ENCODE data around the gene ESRRG. TPM values are rescaled to one million over a fixed set of nuclear protein-coding genes. Genes with fewer than 3 reads are reported as not detected.

Gene ESRRG
- total and polyA plus RNA-seq, 4 donors: 0.19 to 4.5 (median 1.3) TPM

DNA sequence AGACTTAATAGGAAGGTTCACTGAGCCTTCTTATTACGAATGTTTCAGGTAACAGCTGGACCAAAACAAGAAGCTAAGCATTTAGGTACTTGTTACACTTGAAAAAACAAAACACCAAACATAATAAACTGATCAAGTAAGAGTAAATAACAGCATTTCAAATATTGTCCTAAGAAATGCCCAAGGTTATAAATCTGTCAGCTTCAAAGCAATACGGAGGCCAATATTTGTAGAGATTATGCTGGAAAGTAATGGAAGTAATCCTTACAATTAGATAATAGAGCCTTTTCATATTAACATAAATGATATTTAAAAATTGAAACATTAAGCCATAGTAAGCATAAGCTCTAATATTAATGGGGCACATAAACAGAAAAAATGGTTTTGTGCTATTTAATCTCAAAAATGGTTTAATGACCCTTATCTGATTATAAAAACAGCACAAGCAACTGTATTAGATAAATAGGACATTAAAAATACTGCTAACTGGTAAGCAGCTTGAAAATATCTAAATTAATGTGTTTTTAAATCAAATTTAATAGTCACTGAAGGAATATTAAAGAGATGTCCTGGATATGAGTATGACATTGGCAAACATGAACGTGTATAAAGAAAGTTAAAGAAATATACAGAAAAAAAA, 256.9 kb downstream of the ESRRG start:
- Histone ChIP-seq H3K36me3 (ENCODE audit: control insufficient read depth in 4 of 4, insufficient read depth in 4 of 4, low read length in 4 of 4) (no peaks in the 10 kb centered on the region), H3K4me3 (no peak overlapping the region), H3K27ac (ENCODE audit: low read depth in 1 of 2, low read length in 1 of 2) (no peak overlapping the region), H3K27me3 (ENCODE audit: control insufficient read depth in 3 of 3, insufficient read depth in 3 of 3, low read length in 2 of 3) (no peaks in the 10 kb centered on the region), H3K4me1 (ENCODE audit: control insufficient read depth in 5 of 5, insufficient read depth in 5 of 5, low read length in 5 of 5) (no peaks in the 10 kb centered on the region), H3K9me3 (ENCODE audit: control insufficient read depth in 4 of 4, insufficient read depth in 3 of 4, low read length in 3 of 4) (no peaks in the 10 kb centered on the region), H3K9ac (ENCODE audit: insufficient read depth in 1 of 2, low read length in 2 of 2) (no peak overlapping the region)
- no peak for DNase-seq
- 84% methylated on average over 3 of the region's 3 CpGs for WGBS, 2 donors
- TF ChIP-seq, protein P1, sequence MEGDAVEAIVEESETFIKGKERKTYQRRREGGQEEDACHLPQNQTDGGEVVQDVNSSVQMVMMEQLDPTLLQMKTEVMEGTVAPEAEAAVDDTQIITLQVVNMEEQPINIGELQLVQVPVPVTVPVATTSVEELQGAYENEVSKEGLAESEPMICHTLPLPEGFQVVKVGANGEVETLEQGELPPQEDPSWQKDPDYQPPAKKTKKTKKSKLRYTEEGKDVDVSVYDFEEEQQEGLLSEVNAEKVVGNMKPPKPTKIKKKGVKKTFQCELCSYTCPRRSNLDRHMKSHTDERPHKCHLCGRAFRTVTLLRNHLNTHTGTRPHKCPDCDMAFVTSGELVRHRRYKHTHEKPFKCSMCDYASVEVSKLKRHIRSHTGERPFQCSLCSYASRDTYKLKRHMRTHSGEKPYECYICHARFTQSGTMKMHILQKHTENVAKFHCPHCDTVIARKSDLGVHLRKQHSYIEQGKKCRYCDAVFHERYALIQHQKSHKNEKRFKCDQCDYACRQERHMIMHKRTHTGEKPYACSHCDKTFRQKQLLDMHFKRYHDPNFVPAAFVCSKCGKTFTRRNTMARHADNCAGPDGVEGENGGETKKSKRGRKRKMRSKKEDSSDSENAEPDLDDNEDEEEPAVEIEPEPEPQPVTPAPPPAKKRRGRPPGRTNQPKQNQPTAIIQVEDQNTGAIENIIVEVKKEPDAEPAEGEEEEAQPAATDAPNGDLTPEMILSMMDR (IDR thresholded peaks at IDR 0.05; ENCODE audit: control extremely low read depth, extremely low read depth): no peak
- ATAC-seq (ENCODE audit: insufficient read depth, low FRiP score): no peak

DNA sequence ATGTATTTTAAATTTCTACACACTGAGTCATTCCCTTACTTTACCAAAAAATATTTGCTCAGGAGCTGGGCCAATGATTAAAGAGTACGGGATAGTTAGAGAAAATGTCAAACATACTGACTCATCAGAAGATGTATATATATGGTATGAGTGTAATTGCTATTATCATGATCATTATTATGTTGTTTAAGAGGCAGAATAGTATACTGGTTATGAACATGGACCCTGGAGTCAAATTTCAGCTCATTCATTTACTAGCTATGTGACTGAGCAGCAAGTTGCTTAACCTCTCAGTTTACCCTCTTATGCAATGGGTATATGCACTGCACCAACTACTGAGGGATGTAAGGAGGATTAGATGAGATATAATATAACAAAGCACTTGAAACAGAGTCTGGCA, 258.7 kb downstream of the ESRRG start:
- WGBS, 2 donors: 57 to 88% methylated on average over 1 of the region's 1 CpG
- Histone ChIP-seq H3K27me3 (ENCODE audit: control insufficient read depth in 3 of 3, insufficient read depth in 3 of 3, low read length in 2 of 3) (no peaks in the 10 kb centered on the region), H3K9ac (ENCODE audit: insufficient read depth in 1 of 2, low read length in 2 of 2) (no peak overlapping the region), H3K9me3 (ENCODE audit: control insufficient read depth in 4 of 4, insufficient read depth in 3 of 4, low read length in 3 of 4) (no peaks in the 10 kb centered on the region), H3K4me3 (no peak overlapping the region), H3K36me3 (ENCODE audit: control insufficient read depth in 4 of 4, insufficient read depth in 4 of 4, low read length in 4 of 4) (no peaks in the 10 kb centered on the region), H3K4me1 (ENCODE audit: control insufficient read depth in 5 of 5, insufficient read depth in 5 of 5, low read length in 5 of 5) (no peaks in the 10 kb centered on the region), H3K27ac (ENCODE audit: low read depth in 1 of 2, low read length in 1 of 2) (no peak overlapping the region)
- TF ChIP-seq, protein P1 (IDR thresholded peaks at IDR 0.05; ENCODE audit: control extremely low read depth, extremely low read depth): no peak
- ATAC-seq (ENCODE audit: insufficient read depth, low FRiP score): no peak
- DNase-seq: no peak

DNA sequence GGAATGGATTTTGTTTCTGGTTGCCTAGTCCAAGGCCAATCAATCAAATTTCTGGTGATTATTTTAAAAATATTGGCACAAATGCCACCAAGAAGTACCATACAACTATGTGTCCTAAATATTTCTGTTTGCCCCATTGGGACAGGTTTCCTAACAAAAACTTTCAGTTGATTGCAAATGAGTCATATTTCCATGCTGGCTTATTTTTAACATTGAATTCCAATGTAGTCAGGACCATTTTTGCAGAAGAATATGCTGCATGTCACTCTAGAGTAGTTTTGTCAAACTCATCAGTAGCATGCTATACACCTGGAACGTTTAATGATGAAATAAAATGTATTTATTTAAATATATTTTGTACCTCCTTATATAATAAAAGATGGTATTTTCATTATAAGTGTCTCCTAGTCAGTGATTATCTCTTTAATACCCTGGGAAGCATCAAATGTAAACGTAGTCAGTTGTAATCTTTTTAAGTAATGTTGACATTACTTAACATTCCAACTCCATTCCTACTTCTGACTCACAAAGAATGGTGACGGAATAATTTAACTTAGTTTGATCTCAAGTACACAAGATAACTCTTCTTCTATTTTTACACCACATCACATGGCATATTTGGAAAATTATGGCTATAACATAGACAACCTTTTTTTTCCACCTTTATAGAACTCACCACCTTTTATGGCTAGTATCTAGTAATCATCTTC, 261.0 kb downstream of the ESRRG start:
- Histone ChIP-seq H3K27ac (ENCODE audit: low read depth in 1 of 2, low read length in 1 of 2) (no peak overlapping the region), H3K9me3 (ENCODE audit: control insufficient read depth in 4 of 4, insufficient read depth in 3 of 4, low read length in 3 of 4) (no peaks in the 10 kb centered on the region), H3K9ac (ENCODE audit: insufficient read depth in 1 of 2, low read length in 2 of 2) (no peak overlapping the region), H3K4me1 (ENCODE audit: control insufficient read depth in 5 of 5, insufficient read depth in 5 of 5, low read length in 5 of 5) (no peaks in the 10 kb centered on the region), H3K36me3 (ENCODE audit: control insufficient read depth in 4 of 4, insufficient read depth in 4 of 4, low read length in 4 of 4) (no peaks in the 10 kb centered on the region), H3K27me3 (ENCODE audit: control insufficient read depth in 3 of 3, insufficient read depth in 3 of 3, low read length in 2 of 3) (no peaks in the 10 kb centered on the region), H3K4me3 (no peak overlapping the region)
- ATAC-seq (ENCODE audit: insufficient read depth, low FRiP score) (no peak), DNase-seq (no peak)
- WGBS, 2 donors: 52 to 68% methylated on average over 3 of the region's 3 CpGs
- TF ChIP-seq, protein P1 (IDR thresholded peaks at IDR 0.05; ENCODE audit: control extremely low read depth, extremely low read depth): no peak

Measured in lung (tissue), 12 donors.